SK-N-DZ (cell line): Measurements from ENCODE around the gene TMEFF1.
A peak's percentile ranks its signal among the peaks of the same experiment; 100 is the strongest.
"Not testable (repeated sequence)": the region's sequence is repeated elsewhere in the genome, so short reads cannot be mapped to it uniquely, and the experiment has no call there.

Experiments
- DNase-seq: peaks from one replicate; pipeline ENCODE4 v3.0.0-alpha.2; 2015; ENCODE audit warnings: low spot score

The TMEFF1 gene

GRCh38 chr9:100486479-100487176 is 13.7 kb downstream of the TMEFF1 start:
- no peak for DNase-seq

- no peak for DNase-seq
Measured at GRCh38 chr9:100488177-100488576, 15.2 kb downstream of the TMEFF1 start.

- DNase-seq: no peak
Measured at GRCh38 chr9:100489836-100490235, 16.9 kb downstream of the TMEFF1 start.

- no peak for DNase-seq
Measured at GRCh38 chr9:100492952-100493351, 20.0 kb downstream of the TMEFF1 start.

GRCh38 chr9:100498592-100498991 is 25.6 kb downstream of the TMEFF1 start:
- DNase-seq: no peak

- DNase-seq: no peak
Measured at GRCh38 chr9:100499460-100499859, 26.5 kb downstream of the TMEFF1 start.

- DNase-seq: no peak
Measured at GRCh38 chr9:100499866-100500265, 26.9 kb downstream of the TMEFF1 start.

GRCh38 chr9:100505564-100506159 is 32.7 kb downstream of the TMEFF1 start:
- DNase-seq: peak; percentile 31

- DNase-seq: not testable (repeated sequence)
Measured at GRCh38 chr9:100507350-100507749, 34.4 kb downstream of the TMEFF1 start.

- DNase-seq: no peak
Measured at GRCh38 chr9:100511205-100511604, 38.3 kb downstream of the TMEFF1 start.

GRCh38 chr9:100515578-100516494 is 42.9 kb downstream of the TMEFF1 start:
- no peak for DNase-seq

- no peak for DNase-seq
Measured at GRCh38 chr9:100521282-100521681, 48.3 kb downstream of the TMEFF1 start.

- DNase-seq: no peak
Measured at GRCh38 chr9:100525563-100525962, 52.6 kb downstream of the TMEFF1 start.

- DNase-seq: not testable (repeated sequence)
Measured at GRCh38 chr9:100527180-100527794, 54.3 kb downstream of the TMEFF1 start.

GRCh38 chr9:100534401-100534800 is 61.5 kb downstream of the TMEFF1 start:
- DNase-seq: no peak

- no peak for DNase-seq
Measured at GRCh38 chr9:100540327-100540726, 67.4 kb downstream of the TMEFF1 start.

- no peak for DNase-seq
Measured at GRCh38 chr9:100549048-100549447, 76.1 kb downstream of the TMEFF1 start.

GRCh38 chr9:100554935-100555401 is 82.0 kb downstream of the TMEFF1 start:
- no peak for DNase-seq

- no peak for DNase-seq
Measured at GRCh38 chr9:100555471-100555870, 82.5 kb downstream of the TMEFF1 start.

GRCh38 chr9:100557053-100557452 is 84.1 kb downstream of the TMEFF1 start:
- DNase-seq: no peak

- no peak for DNase-seq
Measured at GRCh38 chr9:100561256-100561655, 88.3 kb downstream of the TMEFF1 start.

GRCh38 chr9:100567856-100568255 is 94.9 kb downstream of the TMEFF1 start:
- DNase-seq: no peak
